DMS79 treated with DMSO at 0.1 percent for 48 hours (cell line): Measurements from ENCODE around the gene DUSP22.

ENCODE experiments used
- DNase-seq: peaks from one replicate; lab custom pipeline; 2025; lab: John Stamatoyannopoulos, UW

DUSP22 gene

GRCh38 chr6:351867-352289 is 59.6 kb downstream of the DUSP22 start:
- DNase-seq, result no peak

DNA sequence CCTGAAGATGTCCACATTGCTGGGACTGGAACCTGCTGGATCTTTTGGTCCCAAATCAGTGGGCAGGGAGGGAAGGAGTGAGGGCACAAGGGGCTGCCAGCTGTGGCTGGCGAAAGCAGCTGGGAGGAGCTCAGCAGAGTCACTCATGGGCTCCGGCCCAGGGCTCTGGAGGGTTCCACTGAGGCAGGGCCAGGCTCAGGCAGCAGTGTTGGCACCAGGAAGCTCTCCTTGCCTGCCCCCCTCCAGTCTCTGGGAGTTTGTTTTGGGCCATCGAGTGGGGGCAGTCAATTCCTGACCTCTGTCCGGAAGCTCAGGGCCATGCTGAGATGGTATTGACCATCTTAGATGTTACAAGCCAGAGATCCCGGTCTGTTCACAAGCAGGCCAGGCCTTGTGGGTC is 60.2 kb downstream of the DUSP22 start:
- no peak for DNase-seq

- no peak for DNase-seq
Measured at GRCh38 chr6:352896-353470, 60.7 kb downstream of the DUSP22 start.

DNA sequence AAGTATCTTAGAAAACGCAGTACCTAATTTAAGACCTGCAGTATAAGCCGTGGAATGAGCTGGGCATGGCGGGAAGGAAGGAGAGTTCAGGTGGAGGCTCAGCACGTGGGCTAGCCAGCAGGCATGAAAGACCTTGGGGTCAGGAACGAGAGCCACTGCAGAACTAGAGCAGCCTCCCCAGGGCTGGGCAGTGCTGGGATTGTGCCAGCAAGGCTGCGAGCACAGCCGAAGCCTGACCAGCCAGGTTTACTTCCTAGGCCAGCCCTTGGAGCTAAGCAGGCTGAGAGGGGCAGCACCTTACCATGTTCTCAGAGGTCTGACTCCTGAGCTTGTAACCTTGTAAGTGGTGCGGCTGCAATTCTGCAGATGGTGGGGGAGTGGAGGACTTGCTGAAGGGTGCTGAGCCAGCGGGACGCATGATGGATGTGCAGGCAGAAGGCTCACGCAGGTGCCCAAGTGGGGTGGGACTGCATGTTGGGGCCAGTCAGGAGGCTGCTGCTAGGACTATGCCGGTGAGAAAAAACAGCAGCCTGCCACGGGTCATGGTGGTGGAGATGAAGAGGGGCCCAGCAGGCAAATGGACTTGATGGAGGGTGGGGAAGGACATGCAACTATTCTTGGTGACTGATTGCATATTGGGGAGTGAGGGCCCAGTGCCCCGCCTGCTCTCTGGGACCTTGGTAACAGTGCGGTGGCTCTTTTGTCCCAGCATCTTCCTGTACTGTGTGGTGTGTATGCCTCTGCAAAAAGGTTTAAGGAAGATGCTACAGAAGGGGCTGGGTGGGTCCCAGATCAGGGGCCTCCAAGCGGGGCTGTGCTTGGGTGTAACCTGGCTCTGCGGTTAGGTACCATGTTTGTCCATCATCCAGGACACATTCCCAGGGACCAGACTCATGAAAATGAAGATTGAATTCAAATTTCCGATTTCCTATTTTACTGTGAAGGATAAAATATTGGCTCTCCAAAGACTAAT is 61.6 kb downstream of the DUSP22 start:
- DNase-seq, result no peak

- no peak for DNase-seq
Measured at GRCh38 chr6:354631-355280, 62.5 kb downstream of the DUSP22 start.

- DNase-seq, result no peak
Measured at GRCh38 chr6:355373-356208, 63.3 kb downstream of the DUSP22 start.

DNA sequence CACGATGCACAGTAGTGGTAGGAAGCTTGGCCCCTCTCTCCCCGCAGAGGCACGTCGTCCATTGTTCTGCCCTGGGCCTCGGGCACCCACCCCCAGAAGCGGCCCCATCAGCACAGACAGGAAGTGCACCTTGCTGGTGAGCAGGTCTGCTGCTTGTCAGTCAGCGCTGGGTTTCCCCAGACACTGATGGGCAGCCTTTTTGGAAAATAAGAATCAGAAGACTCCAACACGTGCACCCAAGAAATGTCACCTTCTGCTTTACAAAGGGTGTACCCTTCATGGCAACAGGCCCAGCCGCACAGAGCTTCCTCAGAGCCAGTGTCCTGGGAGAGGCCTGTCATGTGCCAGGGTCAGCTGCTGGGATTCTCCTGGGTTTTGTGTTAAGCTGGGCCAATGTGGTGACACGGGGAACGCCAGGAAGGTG is 64.6 kb downstream of the DUSP22 start:
- no peak for DNase-seq

DNA sequence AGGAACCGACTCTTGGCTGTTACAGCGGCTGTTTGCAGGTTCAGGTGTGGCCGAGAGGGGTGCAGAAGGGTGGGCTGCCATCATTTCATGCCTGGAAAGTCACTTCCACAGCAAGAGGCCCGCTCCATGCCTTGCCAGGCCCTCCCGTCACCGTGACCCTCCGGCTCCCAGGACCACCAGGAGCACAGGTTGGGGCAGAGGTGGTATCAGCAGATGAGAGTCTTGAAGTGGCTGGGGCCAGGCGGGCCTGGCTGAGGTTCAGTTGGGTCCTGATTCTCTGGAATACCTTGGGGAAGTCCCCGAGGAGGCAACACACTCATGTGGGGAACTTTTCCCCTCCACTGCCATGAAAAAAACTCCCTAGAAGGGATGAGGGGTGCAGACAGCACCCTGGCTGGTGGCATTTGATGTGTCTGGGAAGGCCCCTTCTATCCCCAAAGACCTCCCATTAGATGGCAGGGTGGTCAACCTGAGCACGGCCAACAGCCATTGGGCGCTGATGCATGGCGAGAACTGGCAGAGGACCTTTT is 65.0 kb downstream of the DUSP22 start:
- no peak for DNase-seq

GRCh38 chr6:357791-358341 is 65.6 kb downstream of the DUSP22 start:
- DNase-seq, result no peak

DNA sequence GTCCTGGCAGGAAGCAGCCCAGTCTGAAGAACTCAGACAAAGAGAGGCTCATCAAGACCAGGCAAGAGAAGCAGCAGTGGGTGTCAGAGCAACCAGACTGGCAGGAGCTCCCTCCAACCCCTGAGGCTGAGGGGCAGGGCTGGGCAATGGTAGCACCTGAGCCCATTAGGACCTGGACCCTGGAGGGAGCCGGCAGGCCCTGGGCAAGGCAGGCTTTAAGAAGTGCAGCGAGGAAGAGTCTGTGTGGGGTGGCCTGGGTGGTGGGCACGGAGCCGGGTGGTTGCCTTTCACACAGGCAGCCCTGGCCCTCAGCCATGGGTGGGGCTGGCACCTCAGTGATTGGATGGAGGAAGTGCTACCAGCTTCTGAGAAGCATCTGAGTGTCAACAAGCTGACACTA is 66.1 kb downstream of the DUSP22 start:
- DNase-seq, result no peak

- DNase-seq, result no peak
Measured at GRCh38 chr6:358847-359246, 66.6 kb downstream of the DUSP22 start.

DNA sequence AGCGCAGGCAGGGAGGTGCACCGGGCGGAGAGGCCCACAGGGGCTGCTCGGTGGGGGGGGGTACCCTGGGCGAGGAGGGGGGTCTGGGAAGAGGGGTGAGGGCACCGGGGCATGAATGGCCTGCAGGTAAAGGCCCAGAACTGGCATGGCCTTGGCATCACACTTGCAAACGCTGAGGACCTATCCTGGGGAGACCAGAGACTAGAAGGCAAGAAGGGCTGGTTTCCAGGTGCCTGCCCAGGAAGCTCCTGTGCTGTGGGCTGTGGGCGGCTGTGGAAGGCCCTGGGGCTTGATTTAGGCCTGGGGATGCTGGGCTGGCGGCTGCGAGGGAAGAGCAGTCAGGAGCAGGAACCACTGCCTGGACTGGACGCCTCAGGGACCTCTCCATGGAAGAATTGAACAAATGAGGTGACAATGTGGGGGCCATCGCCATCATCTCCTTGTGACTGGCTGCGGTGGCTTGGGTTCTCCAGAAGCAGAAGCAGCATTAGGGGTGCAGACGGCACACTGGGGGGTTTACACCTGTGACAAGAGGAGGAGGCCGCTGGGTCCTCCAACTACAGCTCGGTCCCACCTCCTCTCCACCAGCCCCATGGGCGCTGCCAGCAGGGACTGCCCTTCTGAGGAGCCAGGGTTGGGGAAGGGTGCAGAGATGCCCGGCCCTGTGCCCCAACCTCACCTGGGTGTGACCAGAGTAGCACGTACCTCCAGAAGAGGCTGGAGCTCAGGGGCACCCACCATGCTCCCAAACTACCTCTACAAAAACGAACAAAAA is 67.2 kb downstream of the DUSP22 start:
- DNase-seq, result no peak

DNA sequence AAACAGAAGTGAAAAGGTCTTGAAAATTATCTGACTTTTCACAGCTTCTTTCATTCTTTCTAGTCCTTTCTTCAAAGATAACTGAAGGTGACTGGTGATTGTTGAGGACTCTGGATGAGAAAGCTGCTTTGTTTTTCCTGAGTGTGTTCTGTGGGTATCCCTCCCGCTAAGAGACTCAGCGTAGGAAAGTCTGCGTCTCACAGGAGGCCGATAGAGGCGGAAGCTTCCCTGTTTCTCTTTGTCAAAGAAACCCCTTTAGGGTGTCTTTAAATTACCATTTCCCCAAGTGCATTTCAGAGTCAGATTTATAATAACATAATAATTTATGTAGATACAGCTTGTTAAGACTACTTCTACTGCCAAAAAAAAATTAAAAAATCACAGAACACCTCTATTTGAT is 68.1 kb downstream of the DUSP22 start:
- DNase-seq, result no peak

GRCh38 chr6:360764-361373 is 68.6 kb downstream of the DUSP22 start:
- no peak for DNase-seq

DNA sequence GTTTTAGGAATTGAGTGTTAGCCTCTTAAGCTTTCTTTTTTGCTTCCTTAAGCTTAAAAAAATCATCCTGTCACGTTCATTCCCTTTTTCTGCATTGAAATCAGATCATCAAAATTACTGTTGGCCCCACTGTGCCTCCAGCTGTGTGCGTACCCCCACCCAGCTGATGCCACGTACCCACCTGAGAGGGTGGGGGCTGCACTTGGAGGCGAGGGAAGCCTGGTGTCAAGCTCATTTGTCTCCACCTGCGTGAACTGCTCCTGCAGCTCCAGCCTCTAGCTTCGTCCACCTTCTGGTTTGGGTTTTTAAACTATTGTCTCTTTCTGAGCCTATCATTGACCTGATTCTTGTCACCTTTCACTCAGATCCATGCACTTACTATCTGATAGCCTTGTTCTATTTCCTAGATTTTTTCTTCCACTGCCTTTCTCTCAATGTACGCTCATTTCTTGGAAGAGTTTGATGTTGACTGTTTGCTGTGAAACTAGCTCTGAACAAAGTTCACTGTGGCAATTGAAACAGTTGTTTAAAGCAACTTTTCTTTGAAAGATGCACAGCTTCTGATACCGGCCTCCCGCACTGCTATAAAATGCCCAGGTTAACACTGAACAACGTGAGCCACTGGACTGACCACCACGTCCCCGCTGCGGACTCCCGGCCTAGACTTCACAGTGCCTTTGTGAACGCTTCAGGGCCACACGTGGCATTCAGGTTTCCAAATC is 69.3 kb downstream of the DUSP22 start:
- no peak for DNase-seq

DNA sequence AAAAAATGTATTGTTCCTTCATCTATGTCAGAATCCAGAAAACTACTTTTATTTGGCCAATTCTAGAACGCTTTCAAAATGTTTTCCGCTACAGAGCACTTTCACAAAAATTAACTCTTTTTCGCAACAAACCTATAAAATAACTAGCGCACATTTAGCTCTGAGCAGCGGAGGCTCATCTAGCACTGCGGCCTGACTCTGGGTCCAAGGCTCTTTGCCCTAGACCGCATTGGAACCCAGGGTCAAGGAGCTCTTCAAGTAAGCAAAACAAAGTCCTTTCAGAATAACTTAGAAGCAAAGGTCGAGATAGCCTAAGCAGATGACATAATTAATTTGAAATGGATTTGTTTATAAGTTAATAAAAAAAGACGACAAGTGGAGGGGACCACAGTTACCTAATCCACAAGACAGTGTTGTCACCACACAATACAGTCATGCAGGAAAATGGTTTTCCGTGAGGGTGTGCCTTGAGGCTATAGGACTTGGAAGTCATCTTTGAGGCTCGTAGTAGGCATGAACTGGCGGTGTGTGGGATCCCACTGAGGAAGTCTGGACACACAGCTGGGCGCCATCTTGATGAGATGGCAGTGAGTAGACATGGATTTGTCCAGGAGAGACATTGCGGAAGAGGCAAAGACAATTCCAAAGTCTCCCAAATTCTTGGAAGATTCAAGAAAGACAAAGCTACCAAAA is 70.1 kb downstream of the DUSP22 start:
- DNase-seq, result no peak

DNA sequence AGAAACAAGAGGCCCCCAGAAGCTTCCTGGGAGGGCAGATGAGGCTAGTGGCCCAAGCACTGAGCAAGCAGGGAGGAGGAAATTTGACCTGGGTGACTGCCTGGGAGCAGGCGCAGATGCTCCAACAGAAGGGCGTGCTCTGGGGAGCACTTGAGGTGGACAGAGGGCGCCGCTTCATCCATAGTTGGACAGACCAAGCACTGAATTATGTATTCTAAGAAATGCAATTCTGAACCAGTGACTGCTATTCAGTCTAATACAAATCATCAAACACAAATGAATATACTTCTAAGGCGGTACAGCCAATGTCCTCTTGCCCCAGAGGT is 70.6 kb downstream of the DUSP22 start:
- DNase-seq, result no peak

DNA sequence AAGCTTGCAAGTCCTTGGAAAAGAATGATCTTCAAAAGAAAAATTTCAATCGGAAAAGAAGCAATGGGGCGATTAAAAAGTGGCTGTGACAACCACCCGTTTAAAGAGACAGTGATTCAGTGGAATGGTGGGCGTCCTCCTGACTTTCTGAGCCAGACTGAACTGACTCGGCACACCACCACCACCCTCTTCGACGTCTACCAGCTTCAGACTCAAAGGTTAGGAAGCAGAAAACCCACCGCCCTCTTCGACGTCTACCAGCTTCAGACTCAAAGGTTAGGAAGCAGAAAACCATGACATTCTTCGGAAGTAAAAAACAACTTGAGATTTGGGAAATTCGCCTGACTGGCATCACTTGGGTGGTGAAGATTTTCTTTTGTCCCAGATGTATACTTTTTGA is 71.0 kb downstream of the DUSP22 start:
- DNase-seq, result no peak

- DNase-seq, result no peak
Measured at GRCh38 chr6:363909-364308, 71.6 kb downstream of the DUSP22 start.
